ENCODE data around the gene FAM117A.
"Not testable (repeated sequence)": the region's sequence is repeated elsewhere in the genome, so short reads cannot be mapped to it uniquely, and the experiment has no call there.

FAM117A gene

GRCh38 chr17:49681106-49681979 lies 82.6 kb downstream of the FAM117A start:
- no peak for TF ChIP-seq CTCF (IDR thresholded peaks at IDR 0.05; ENCODE audit: extremely low read depth, missing control alignments)
- no peak for DNase-seq (ENCODE audit: low spot score)

GRCh38 chr17:49680314-49680713 lies 83.6 kb downstream of the FAM117A start:
- DNase-seq (ENCODE audit: low spot score) = no peak
- no peak for TF ChIP-seq CTCF (IDR thresholded peaks at IDR 0.05; ENCODE audit: extremely low read depth, missing control alignments)

- DNase-seq (ENCODE audit: low spot score) = peak; percentile 93
- no peak for TF ChIP-seq CTCF (IDR thresholded peaks at IDR 0.05; ENCODE audit: extremely low read depth, missing control alignments)
Measured at GRCh38 chr17:49677933-49678847, 85.7 kb downstream of the FAM117A start, which contains the start of gene SPOP. Gene SPOP, minus strand, starts transcription at chr17:49678097. Its CDS starts 55,287 bp downstream, at chr17:49622810.

GRCh38 chr17:49677134-49677932 lies 86.6 kb downstream of the FAM117A start:
- peak; percentile 91 for DNase-seq (ENCODE audit: low spot score)
- no peak for TF ChIP-seq CTCF (IDR thresholded peaks at IDR 0.05; ENCODE audit: extremely low read depth, missing control alignments)

GRCh38 chr17:49676276-49676868 lies 87.6 kb downstream of the FAM117A start:
- no peak for TF ChIP-seq CTCF (IDR thresholded peaks at IDR 0.05; ENCODE audit: extremely low read depth, missing control alignments)
- DNase-seq (ENCODE audit: low spot score) = peak; percentile 80

- TF ChIP-seq CTCF (IDR thresholded peaks at IDR 0.05; ENCODE audit: extremely low read depth, missing control alignments) = no peak
- no peak for DNase-seq (ENCODE audit: low spot score)
Measured at GRCh38 chr17:49674507-49674906, 89.4 kb downstream of the FAM117A start.

- DNase-seq (ENCODE audit: low spot score) = not testable (repeated sequence)
Measured at GRCh38 chr17:49673679-49674078, 90.3 kb downstream of the FAM117A start.

All from GM20000 (cell line).